Measurements from ENCODE around the gene GALNT11. TPM values are rescaled to one million over a fixed set of nuclear protein-coding genes. Genes with fewer than 3 reads are reported as not detected.

Gene GALNT11
- total and polyA plus RNA-seq, 4 donors: 12.0 to 21.8 (median 13.8) TPM

- TF ChIP-seq ZBTB33 (IDR thresholded peaks at IDR 0.05) (no peak), SP1 (IDR thresholded peaks at IDR 0.05) (no peak), RAD21 (IDR thresholded peaks at IDR 0.05) (no peak), FOXA2 (IDR thresholded peaks at IDR 0.05) (no peak), YY1 (IDR thresholded peaks at IDR 0.05) (no peak), RXRA (IDR thresholded peaks at IDR 0.05) (no peak)
- TF ChIP-seq, protein P1, sequence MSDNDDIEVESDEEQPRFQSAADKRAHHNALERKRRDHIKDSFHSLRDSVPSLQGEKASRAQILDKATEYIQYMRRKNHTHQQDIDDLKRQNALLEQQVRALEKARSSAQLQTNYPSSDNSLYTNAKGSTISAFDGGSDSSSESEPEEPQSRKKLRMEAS (IDR thresholded peaks at IDR 0.05): no peak
These were observed 22.6 kb downstream of the GALNT11 start (continued) for GRCh38 chr7:152048051-152048450.

- H3K4me1 ChIP-seq (ENCODE audit: control insufficient read depth in 4 of 4, insufficient read depth in 4 of 4, low read length in 3 of 4): no peaks in the 10 kb centered on the region
- no peak for TF ChIP-seq RXRA (IDR thresholded peaks at IDR 0.05)
- no peak for TF ChIP-seq NR2F2 (IDR thresholded peaks at IDR 0.05)
- no peak for TF ChIP-seq GABPA (IDR thresholded peaks at IDR 0.05 in 1 of 2, conservative IDR thresholded peaks at IDR 0.05 in 1 of 2)
- TF ChIP-seq, protein P2, sequence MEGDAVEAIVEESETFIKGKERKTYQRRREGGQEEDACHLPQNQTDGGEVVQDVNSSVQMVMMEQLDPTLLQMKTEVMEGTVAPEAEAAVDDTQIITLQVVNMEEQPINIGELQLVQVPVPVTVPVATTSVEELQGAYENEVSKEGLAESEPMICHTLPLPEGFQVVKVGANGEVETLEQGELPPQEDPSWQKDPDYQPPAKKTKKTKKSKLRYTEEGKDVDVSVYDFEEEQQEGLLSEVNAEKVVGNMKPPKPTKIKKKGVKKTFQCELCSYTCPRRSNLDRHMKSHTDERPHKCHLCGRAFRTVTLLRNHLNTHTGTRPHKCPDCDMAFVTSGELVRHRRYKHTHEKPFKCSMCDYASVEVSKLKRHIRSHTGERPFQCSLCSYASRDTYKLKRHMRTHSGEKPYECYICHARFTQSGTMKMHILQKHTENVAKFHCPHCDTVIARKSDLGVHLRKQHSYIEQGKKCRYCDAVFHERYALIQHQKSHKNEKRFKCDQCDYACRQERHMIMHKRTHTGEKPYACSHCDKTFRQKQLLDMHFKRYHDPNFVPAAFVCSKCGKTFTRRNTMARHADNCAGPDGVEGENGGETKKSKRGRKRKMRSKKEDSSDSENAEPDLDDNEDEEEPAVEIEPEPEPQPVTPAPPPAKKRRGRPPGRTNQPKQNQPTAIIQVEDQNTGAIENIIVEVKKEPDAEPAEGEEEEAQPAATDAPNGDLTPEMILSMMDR (IDR thresholded peaks at IDR 0.05; ENCODE audit: low read depth, low read length, missing input control): no peak
- no peak for TF ChIP-seq SP1 (IDR thresholded peaks at IDR 0.05)
- no peak for TF ChIP-seq HNF4G (IDR thresholded peaks at IDR 0.05)
- TF ChIP-seq, protein P3, sequence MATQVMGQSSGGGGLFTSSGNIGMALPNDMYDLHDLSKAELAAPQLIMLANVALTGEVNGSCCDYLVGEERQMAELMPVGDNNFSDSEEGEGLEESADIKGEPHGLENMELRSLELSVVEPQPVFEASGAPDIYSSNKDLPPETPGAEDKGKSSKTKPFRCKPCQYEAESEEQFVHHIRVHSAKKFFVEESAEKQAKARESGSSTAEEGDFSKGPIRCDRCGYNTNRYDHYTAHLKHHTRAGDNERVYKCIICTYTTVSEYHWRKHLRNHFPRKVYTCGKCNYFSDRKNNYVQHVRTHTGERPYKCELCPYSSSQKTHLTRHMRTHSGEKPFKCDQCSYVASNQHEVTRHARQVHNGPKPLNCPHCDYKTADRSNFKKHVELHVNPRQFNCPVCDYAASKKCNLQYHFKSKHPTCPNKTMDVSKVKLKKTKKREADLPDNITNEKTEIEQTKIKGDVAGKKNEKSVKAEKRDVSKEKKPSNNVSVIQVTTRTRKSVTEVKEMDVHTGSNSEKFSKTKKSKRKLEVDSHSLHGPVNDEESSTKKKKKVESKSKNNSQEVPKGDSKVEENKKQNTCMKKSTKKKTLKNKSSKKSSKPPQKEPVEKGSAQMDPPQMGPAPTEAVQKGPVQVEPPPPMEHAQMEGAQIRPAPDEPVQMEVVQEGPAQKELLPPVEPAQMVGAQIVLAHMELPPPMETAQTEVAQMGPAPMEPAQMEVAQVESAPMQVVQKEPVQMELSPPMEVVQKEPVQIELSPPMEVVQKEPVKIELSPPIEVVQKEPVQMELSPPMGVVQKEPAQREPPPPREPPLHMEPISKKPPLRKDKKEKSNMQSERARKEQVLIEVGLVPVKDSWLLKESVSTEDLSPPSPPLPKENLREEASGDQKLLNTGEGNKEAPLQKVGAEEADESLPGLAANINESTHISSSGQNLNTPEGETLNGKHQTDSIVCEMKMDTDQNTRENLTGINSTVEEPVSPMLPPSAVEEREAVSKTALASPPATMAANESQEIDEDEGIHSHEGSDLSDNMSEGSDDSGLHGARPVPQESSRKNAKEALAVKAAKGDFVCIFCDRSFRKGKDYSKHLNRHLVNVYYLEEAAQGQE (IDR thresholded peaks at IDR 0.05): no peak
- no peak for TF ChIP-seq YY1 (IDR thresholded peaks at IDR 0.05)
- TF ChIP-seq, protein P1 (IDR thresholded peaks at IDR 0.05): no peak
- TF ChIP-seq, protein P4, sequence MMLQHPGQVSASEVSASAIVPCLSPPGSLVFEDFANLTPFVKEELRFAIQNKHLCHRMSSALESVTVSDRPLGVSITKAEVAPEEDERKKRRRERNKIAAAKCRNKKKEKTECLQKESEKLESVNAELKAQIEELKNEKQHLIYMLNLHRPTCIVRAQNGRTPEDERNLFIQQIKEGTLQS (IDR thresholded peaks at IDR 0.05): no peak
- TF ChIP-seq RAD21 (IDR thresholded peaks at IDR 0.05): no peak
- no peak for TF ChIP-seq JUND (IDR thresholded peaks at IDR 0.05)
- TF ChIP-seq FOXA1 (IDR thresholded peaks at IDR 0.05): no peak
- no peak for TF ChIP-seq EGR1 (IDR thresholded peaks at IDR 0.05; ENCODE audit: low read depth in 2 of 2)
- DNase-seq (ENCODE audit: low spot score): no peak
- no peaks in the 10 kb centered on the region for H3K27me3 ChIP-seq (ENCODE audit: control insufficient read depth in 4 of 4, insufficient read depth in 4 of 4, low read length in 3 of 4)
- no peak overlapping the region for H3K9ac ChIP-seq (ENCODE audit: low read depth in 1 of 2, low read length in 2 of 2)
- no peak overlapping the region for H3K4me3 ChIP-seq (ENCODE audit: low read depth in 1 of 3, low read length in 3 of 3)
- H3K36me3 ChIP-seq (ENCODE audit: control insufficient read depth in 4 of 4, insufficient read depth in 3 of 4, low read depth in 1 of 4, low read length in 3 of 4): no peaks in the 10 kb centered on the region
- WGBS: 91% methylated on average over 4 of the region's 4 CpGs
- H3K9me3 ChIP-seq (ENCODE audit: control insufficient read depth in 4 of 4, low read length in 3 of 4): no peaks in the 10 kb centered on the region
- H3K27ac ChIP-seq (ENCODE audit: low read depth in 1 of 2, low read length in 2 of 2): no peak overlapping the region
These were observed 25.1 kb downstream of the GALNT11 start for GRCh38 chr7:152050547-152050971.
